HEK293T (cell line): ENCODE data around the gene RORC.

Source experiments
- CTCF ChIA-PET: fragments of 350-600 bp; formaldehyde crosslinking; extraction: SDS; loops from one replicate; lab custom pipeline; 2021; ENCODE audit warnings: antibody characterized with exemption, inconsistent platforms; lab: Yijun Ruan, JAX
- POLR2A ChIA-PET: fragments of 350-600 bp; formaldehyde crosslinking; extraction: SDS; loops from one replicate; lab custom pipeline; 2020; ENCODE audit warnings: antibody characterized with exemption, inconsistent platforms; lab: Yijun Ruan, JAX
- DNase-seq: peaks from one replicate; pipeline ENCODE4 v3.0.0; 2012; ENCODE audit warnings: mixed read lengths; ENCODE audit errors: extremely low spot score
- ARNT ChIP-seq: fragments of 450-650 bp; IDR thresholded peaks from 2 replicates; pipeline ENCODE4 v1.6.1; 2017; ENCODE audit warnings: mild to moderate bottlenecking
- BHLHE40 ChIP-seq: fragments of 450-650 bp; IDR thresholded peaks from 2 replicates; pipeline ENCODE4 v1.6.1; 2016; ENCODE audit warnings: mild to moderate bottlenecking, moderate library complexity, borderline replicate concordance
- CTBP1 ChIP-seq: fragments of 450-650 bp; IDR thresholded peaks from 2 replicates; pipeline ENCODE4 v1.6.1; 2016; ENCODE audit warnings: borderline replicate concordance
- ELF4 ChIP-seq: fragments of 450-650 bp; IDR thresholded peaks from 2 replicates; pipeline ENCODE4 v1.6.1; 2017; ENCODE audit warnings: antibody characterized with exemption
- FOXA1 ChIP-seq: fragments of 450-650 bp; IDR thresholded peaks from 2 replicates; pipeline ENCODE4 v1.6.1; 2016; ENCODE audit warnings: mild to moderate bottlenecking
- FOXK2 ChIP-seq: fragments of 450-650 bp; IDR thresholded peaks from 2 replicates; pipeline ENCODE4 v1.6.1; 2016; ENCODE audit warnings: mild to moderate bottlenecking
- FOXM1 ChIP-seq: fragments of 450-650 bp; IDR thresholded peaks from 2 replicates; pipeline ENCODE4 v1.6.1; 2017; ENCODE audit warnings: mild to moderate bottlenecking, borderline replicate concordance
- HDGF ChIP-seq: fragments of 450-650 bp; IDR thresholded peaks from 2 replicates; pipeline ENCODE4 v1.6.1; 2017; ENCODE audit warnings: antibody characterized with exemption, borderline replicate concordance
- L3MBTL2 ChIP-seq: fragments of 450-650 bp; conservative IDR thresholded peaks from 2 replicates; pipeline ENCODE4 v1.6.1; 2016; ENCODE audit warnings: mild to moderate bottlenecking
- LEF1 ChIP-seq: fragments of 450-650 bp; IDR thresholded peaks from 2 replicates; pipeline ENCODE4 v1.6.1; 2017; ENCODE audit warnings: mild to moderate bottlenecking, borderline replicate concordance
- NFRKB ChIP-seq: fragments of 450-650 bp; IDR thresholded peaks from 2 replicates; pipeline ENCODE4 v1.6.1; 2016; ENCODE audit warnings: mild to moderate bottlenecking, moderate library complexity
- PKNOX1 ChIP-seq: fragments of 450-650 bp; IDR thresholded peaks from 2 replicates; pipeline ENCODE4 v1.6.1; 2016
- SP1 ChIP-seq: fragments of 450-650 bp; IDR thresholded peaks from 2 replicates; pipeline ENCODE4 v1.6.1; 2017
- SUZ12 ChIP-seq: fragments of 450-650 bp; IDR thresholded peaks from 2 replicates; pipeline ENCODE4 v1.6.1; 2016; ENCODE audit warnings: mild to moderate bottlenecking
- TARDBP ChIP-seq: fragments of 450-650 bp; IDR thresholded peaks from 2 replicates; pipeline ENCODE4 v1.6.1; 2016
- ZNF384 ChIP-seq: fragments of 450-650 bp; IDR thresholded peaks from 2 replicates; pipeline ENCODE4 v1.6.1; 2016

RORC gene

GRCh38 chr1:151809290-151809984 lies 22.2 kb downstream of the RORC start:
- no peak for DNase-seq
- ChIA-PET POLR2A (no interaction called here), CTCF (interaction anchor here (0.6 kb wide), 1 partner anchor 140 kb away, joined by 3 read pairs; no protein-coding TSS in a partner anchor)
- TF ChIP-seq ARNT (no peak), LEF1 (no peak), NFRKB (no peak), TARDBP (no peak), L3MBTL2 (no peak)

GRCh38 chr1:151807766-151808165 lies 23.8 kb downstream of the RORC start:
- TF ChIP-seq ARNT (no peak), CTBP1 (no peak), ZNF384 (no peak), SUZ12 (no peak), ELF4 (no peak), FOXM1 (no peak), HDGF (no peak), FOXA1 (no peak), L3MBTL2 (no peak), NFRKB (no peak), TARDBP (no peak)
- POLR2A ChIA-PET, result no interaction called here
- DNase-seq, result no peak
- CTCF ChIA-PET, result no interaction called here

GRCh38 chr1:151807131-151807530 lies 24.5 kb downstream of the RORC start:
- TF ChIP-seq BHLHE40, result no peak
- TF ChIP-seq LEF1, result no peak
- no peak for TF ChIP-seq FOXK2
- no peak for TF ChIP-seq ELF4
- TF ChIP-seq SP1, result no peak
- ChIA-PET POLR2A (no interaction called here), CTCF (interaction anchor here (0.7 kb wide), 1 partner anchor 72 kb away, joined by 3 read pairs; no protein-coding TSS in a partner anchor)
- DNase-seq, result no peak

GRCh38 chr1:151806170-151806569 lies 25.4 kb downstream of the RORC start:
- POLR2A ChIA-PET, result no interaction called here
- no peak for TF ChIP-seq ZNF384
- no peak for TF ChIP-seq NFRKB
- TF ChIP-seq SUZ12, result no peak
- TF ChIP-seq FOXA1, result no peak
- no peak for TF ChIP-seq L3MBTL2
- no peak for TF ChIP-seq HDGF
- TF ChIP-seq ELF4, result no peak
- TF ChIP-seq FOXK2, result no peak
- no peak for TF ChIP-seq SP1
- no peak for TF ChIP-seq LEF1
- TF ChIP-seq CTBP1, result no peak
- no peak for TF ChIP-seq BHLHE40
- no peak for TF ChIP-seq TARDBP
- no peak for DNase-seq
- CTCF ChIA-PET, result interaction anchor here (0.7 kb wide), 1 partner anchor 71 kb away, joined by 3 read pairs; no protein-coding TSS in a partner anchor

GRCh38 chr1:151805066-151805820 lies 26.4 kb downstream of the RORC start, which contains the start of gene LINGO4:
Gene LINGO4 (minus strand): TSS chr1:151805419. CDS start chr1:151802704, 2,715 bp downstream.
- ChIA-PET POLR2A (no interaction called here), CTCF (no interaction called here)
- TF ChIP-seq LEF1 (no peak), ELF4 (no peak), TARDBP (no peak), FOXK2 (no peak), PKNOX1 (no peak), HDGF (no peak), FOXA1 (no peak), ARNT (no peak), BHLHE40 (no peak), L3MBTL2 (no peak), FOXM1 (no peak), NFRKB (no peak), CTBP1 (no peak), ZNF384 (no peak), SUZ12 (no peak), SP1 (no peak)
- no peak for DNase-seq

GRCh38 chr1:151803915-151804314 lies 27.7 kb downstream of the RORC start:
- DNase-seq, result no peak
- TF ChIP-seq FOXA1, result no peak
- TF ChIP-seq BHLHE40, result no peak
- TF ChIP-seq FOXM1, result no peak
- POLR2A ChIA-PET, result no interaction called here
- CTCF ChIA-PET, result interaction anchor here (1.3 kb wide), 1 partner anchor 32 kb away, joined by 5 read pairs; no protein-coding TSS in a partner anchor

- POLR2A ChIA-PET, result interaction anchor here (1.2 kb wide), 1 partner anchor 521 kb away, joined by 3 read pairs; the partner anchor contains the start of gene ZNF687
- no peak for TF ChIP-seq L3MBTL2
- no peak for TF ChIP-seq ARNT
- no peak for TF ChIP-seq FOXM1
- no peak for TF ChIP-seq LEF1
- no peak for TF ChIP-seq ZNF384
- no peak for TF ChIP-seq HDGF
- no peak for TF ChIP-seq ELF4
- TF ChIP-seq CTBP1, result no peak
- no peak for TF ChIP-seq SP1
- TF ChIP-seq FOXA1, result no peak
- TF ChIP-seq SUZ12, result no peak
- TF ChIP-seq BHLHE40, result no peak
- TF ChIP-seq FOXK2, result no peak
- TF ChIP-seq TARDBP, result no peak
- no peak for TF ChIP-seq NFRKB
- no peak for TF ChIP-seq PKNOX1
- CTCF ChIA-PET, result interaction anchor here (1.3 kb wide), 1 partner anchor 33 kb away, joined by 5 read pairs; no protein-coding TSS in a partner anchor
- no peak for DNase-seq
Measured at GRCh38 chr1:151803164-151803563, 28.4 kb downstream of the RORC start.
